ENCODE data around the gene IST1. TPM values are rescaled to one million over a fixed set of nuclear protein-coding genes. Genes with fewer than 3 reads are reported as not detected.

The IST1 gene
- total RNA-seq, 1 donor from 2014 or later = 118 TPM

- peak; percentile 71 to 89 for DNase-seq (ENCODE audit: low read depth in 2 of 2)
These were observed 66.0 kb downstream of the IST1 start for GRCh38 chr16:71961066-71962039.

- DNase-seq (ENCODE audit: low read depth in 2 of 2) = no peak
These were observed 68.0 kb downstream of the IST1 start for GRCh38 chr16:71963125-71963875.

- DNase-seq (ENCODE audit: low read depth in 2 of 2) = no peak
These were observed 69.9 kb downstream of the IST1 start for GRCh38 chr16:71965223-71965622.

- DNase-seq (ENCODE audit: low read depth in 2 of 2) = no peak
These were observed 71.6 kb downstream of the IST1 start for GRCh38 chr16:71966932-71967331.

- DNase-seq (ENCODE audit: low read depth in 2 of 2) = no peak
These were observed 74.0 kb downstream of the IST1 start for GRCh38 chr16:71969353-71969752.

- DNase-seq (ENCODE audit: low read depth in 2 of 2) = no peak
These were observed 76.2 kb downstream of the IST1 start for GRCh38 chr16:71971571-71971970.

- no peak for DNase-seq (ENCODE audit: low read depth in 2 of 2)
These were observed 77.0 kb downstream of the IST1 start for GRCh38 chr16:71972356-71972755.

- no peak for DNase-seq (ENCODE audit: low read depth in 2 of 2)
These were observed 77.7 kb downstream of the IST1 start for GRCh38 chr16:71973001-71973400.

- no peak for DNase-seq (ENCODE audit: low read depth in 2 of 2)
These were observed 78.9 kb downstream of the IST1 start for GRCh38 chr16:71974068-71974818.

Other genes with a start within 250 kb of the IST1 start
- gene PHLPP2, start 170.8 kb upstream of the IST1 start, total RNA-seq = 4.5 and 6.3 TPM in 2 replicates
- gene AP1G1, start 86.7 kb upstream of the IST1 start, total RNA-seq = 45.1 and 53.7 TPM in 2 replicates
- gene ATXN1L, start 49.6 kb upstream of the IST1 start, total RNA-seq = 12.3 and 18.7 TPM in 2 replicates
- gene ZNF821, start 11.3 kb upstream of the IST1 start, total RNA-seq = 5.3 and 6.8 TPM in 2 replicates
- gene PKD1L3, start 104.9 kb downstream of the IST1 start, total RNA-seq = under 0.01 TPM in 2 replicates
- 3.5 and 4.0 TPM in 2 replicates for gene DHODH, start 113.2 kb downstream of the IST1 start, total RNA-seq
- not detected in 2 replicates for gene HP, start 159.0 kb downstream of the IST1 start, total RNA-seq
- gene HPR, start 167.7 kb downstream of the IST1 start, total RNA-seq = not detected in 2 replicates
- 4.9 and 6.4 TPM in 2 replicates for gene TXNL4B, start 198.1 kb downstream of the IST1 start, total RNA-seq
- gene DHX38, start 198.3 kb downstream of the IST1 start, total RNA-seq = 64.6 and 74.7 TPM in 2 replicates